ENCODE results near the gene IFT122.
"Not testable (repeated sequence)": the region's sequence is repeated elsewhere in the genome, so short reads cannot be mapped to it uniquely, and the experiment has no call there.

Gene IFT122

DNA sequence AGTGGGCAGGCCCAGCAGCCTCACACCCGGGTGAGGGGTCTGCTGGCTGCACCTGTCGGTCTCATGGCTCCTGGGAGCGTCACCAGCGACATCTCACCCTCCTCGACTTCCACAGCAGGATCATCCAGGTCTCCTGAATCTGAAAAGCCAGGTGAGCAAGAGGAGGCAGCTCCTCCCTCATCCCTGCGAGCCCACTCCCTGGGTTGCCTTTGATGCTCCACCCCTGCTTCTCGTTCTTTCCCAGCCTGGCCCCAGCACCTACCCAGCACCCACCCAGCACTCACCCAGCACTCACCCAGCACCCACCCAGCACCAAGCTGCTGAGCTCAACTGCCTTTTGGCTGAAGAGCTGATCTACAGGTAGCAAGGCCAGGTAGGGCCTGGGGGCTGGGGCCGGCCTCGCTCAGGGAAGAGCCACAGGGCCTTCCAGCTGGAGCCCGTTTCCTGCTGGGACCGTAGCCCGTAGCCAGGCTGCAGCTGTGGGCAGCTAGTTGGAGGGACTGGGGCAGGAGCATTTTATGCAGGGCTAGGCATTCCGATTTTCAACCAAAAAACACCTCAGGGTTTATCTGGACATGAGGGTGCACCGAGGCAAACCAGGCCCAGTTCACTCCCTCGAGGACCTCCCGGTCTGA, 103.2 kb downstream of the IFT122 start, which contains the start of gene H1-8:
H1-8 (plus strand) TSS at position 20 of the 635 bp plus-strand sequence; CDS start at position 64, 44 bp downstream.
- TF ChIP-seq, protein P1, sequence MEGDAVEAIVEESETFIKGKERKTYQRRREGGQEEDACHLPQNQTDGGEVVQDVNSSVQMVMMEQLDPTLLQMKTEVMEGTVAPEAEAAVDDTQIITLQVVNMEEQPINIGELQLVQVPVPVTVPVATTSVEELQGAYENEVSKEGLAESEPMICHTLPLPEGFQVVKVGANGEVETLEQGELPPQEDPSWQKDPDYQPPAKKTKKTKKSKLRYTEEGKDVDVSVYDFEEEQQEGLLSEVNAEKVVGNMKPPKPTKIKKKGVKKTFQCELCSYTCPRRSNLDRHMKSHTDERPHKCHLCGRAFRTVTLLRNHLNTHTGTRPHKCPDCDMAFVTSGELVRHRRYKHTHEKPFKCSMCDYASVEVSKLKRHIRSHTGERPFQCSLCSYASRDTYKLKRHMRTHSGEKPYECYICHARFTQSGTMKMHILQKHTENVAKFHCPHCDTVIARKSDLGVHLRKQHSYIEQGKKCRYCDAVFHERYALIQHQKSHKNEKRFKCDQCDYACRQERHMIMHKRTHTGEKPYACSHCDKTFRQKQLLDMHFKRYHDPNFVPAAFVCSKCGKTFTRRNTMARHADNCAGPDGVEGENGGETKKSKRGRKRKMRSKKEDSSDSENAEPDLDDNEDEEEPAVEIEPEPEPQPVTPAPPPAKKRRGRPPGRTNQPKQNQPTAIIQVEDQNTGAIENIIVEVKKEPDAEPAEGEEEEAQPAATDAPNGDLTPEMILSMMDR (conservative IDR thresholded peaks at IDR 0.05; ENCODE audit: low read depth, low read length) = no peak
- no peak within 1 kb of the TSS for H3K4me3 ChIP-seq (ENCODE audit: low read length)
- no peak for DNase-seq (ENCODE audit: low read depth)

DNA sequence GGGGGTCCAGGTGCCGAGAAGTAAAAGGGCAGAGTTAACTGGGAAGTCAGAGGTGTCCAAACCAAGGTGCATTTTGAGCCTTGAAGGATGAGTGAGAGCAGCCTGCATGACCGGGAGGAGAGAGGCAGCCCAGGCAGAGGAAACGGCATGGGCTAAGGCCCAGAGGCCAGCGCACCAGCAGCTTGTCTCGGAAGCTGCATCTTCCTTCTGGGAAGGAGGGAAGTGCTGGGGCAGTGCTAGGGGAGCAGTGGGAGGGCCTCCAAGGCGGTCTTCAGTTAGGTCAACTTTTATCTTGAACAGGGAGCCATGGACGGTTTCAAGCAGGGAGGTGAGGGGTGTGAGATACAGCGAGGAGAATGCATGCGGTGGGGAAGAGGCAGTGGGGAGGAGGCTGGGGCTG, 104.0 kb downstream of the IFT122 start:
- TF ChIP-seq, protein P1 (conservative IDR thresholded peaks at IDR 0.05; ENCODE audit: low read depth, low read length) = no peak
- no peak for DNase-seq (ENCODE audit: low read depth)
- no peak overlapping the region for H3K4me3 ChIP-seq (ENCODE audit: low read length)

DNA sequence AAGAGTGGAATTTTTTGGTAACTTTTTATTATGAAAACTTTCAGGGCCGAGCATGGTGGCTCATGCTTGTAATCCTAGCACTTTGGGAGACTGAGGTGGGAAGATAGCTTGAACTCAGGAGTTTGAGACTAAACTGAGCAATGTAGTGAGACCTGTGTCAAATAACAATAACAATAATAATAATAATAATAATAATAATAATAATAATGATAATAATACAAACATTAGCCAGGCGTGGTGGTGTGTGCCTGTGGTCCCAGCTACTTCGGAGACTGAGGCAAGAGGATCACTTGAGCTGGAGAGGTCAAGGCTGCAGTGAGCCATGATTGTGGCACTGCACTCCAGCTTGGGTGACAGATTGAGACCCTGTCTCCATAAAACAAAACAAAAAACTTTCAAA, 105.9 kb downstream of the IFT122 start:
- H3K4me3 ChIP-seq (ENCODE audit: low read length); DNase-seq (ENCODE audit: low read depth): not testable (repeated sequence)

DNA sequence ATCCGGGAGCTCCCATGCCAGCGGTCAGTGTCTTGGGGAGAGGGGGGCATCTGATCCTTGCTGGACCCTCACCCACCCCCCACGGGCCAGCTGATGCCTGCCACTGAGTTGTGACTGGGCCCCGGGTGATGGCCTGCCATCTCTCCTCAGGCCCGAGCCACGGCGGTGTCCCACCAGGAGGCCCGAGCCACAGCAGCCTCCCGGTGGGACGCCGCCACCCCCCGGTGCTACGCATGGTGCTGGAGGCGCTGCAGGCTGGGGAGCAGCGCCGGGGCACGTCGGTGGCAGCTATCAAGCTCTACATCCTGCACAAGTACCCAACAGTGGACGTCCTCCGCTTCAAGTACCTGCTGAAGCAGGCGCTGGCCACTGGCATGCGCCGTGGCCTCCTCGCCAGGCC, 107.2 kb downstream of the IFT122 start:
- TF ChIP-seq, protein P1 (conservative IDR thresholded peaks at IDR 0.05; ENCODE audit: low read depth, low read length) = no peak
- no peak overlapping the region for H3K4me3 ChIP-seq (ENCODE audit: low read length)
- no peak for DNase-seq (ENCODE audit: low read depth)

DNA sequence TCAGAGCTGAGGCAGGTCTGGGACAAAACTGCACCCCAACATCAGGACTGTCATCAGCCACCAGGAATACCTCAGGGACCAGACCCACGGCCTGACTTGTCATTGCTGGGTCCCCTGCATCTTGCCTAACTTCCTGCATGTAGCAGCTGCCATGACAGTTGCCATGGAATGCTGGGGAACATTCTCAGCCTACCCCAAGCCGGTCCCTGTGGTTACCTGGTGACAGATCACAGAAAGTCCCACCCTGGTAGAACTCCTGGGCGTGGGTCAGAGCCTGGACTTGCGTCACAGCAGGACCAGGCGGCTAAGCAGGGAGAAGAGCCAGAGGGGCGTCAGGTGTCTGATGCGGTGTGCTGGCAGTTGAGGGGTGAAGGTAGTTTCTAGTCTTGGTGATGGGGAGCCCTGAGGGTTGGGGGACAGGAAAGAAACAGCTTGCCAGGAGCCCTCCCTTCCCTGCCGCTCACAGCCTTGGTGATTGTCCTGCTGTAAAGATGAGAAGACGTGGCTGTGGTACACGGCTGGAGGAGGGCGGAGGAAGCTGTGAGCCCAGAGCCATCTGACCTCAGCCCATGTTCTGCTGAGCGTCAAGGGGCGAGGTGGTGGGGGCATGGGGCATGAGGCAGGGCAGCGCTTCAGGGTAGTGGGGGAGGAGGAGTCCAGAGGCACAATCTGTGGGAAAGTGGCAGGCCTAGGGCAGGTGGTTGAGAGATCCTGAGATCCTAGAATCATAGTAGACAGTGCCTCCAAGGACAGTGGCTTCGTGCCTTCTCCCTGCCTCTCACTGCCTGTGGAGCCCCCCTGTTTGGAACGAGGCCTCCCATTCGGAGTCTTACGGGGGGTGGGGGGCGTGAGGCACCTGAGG, 108.3 kb downstream of the IFT122 start:
- TF ChIP-seq, protein P1 (conservative IDR thresholded peaks at IDR 0.05; ENCODE audit: low read depth, low read length) = no peak
- H3K4me3 ChIP-seq (ENCODE audit: low read length) = no peak overlapping the region
- no peak for DNase-seq (ENCODE audit: low read depth)

DNA sequence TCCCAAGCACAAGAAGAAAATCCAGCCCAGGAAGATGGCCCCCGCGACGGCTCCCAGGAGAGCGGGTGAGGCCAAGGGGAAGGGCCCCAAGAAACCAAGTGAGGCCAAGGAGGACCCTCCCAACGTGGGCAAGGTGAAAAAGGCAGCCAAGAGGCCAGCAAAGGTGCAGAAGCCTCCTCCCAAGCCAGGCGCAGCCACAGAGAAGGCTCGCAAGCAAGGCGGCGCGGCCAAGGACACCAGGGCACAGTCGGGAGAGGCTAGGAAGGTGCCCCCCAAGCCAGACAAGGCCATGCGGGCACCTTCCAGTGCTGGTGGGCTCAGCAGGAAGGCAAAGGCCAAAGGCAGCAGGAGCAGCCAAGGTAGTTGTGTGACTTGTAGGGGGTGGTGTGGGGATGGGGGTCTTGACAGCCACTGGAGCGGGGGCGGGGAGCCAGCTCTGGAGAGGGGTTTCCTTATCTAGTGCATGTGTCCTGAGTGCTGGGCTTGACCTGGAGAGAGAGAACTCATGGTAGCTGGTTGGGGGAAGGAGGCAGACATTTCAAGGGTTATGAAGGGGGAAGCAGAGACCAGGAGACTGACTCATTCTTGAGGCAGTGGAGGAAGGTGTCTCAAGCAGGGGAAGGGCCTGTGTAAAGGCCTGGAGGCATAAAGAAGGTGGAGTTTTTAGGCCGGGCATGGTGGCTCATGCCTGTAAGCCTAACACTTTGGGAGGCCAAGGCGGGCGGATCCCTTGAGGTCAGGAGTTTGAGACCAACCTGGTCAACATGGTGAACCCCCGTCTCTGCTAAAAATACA, 109.2 kb downstream of the IFT122 start:
- TF ChIP-seq, protein P1 (conservative IDR thresholded peaks at IDR 0.05; ENCODE audit: low read depth, low read length) = no peak
- H3K4me3 ChIP-seq (ENCODE audit: low read length) = no peak overlapping the region
- no peak for DNase-seq (ENCODE audit: low read depth)

DNA sequence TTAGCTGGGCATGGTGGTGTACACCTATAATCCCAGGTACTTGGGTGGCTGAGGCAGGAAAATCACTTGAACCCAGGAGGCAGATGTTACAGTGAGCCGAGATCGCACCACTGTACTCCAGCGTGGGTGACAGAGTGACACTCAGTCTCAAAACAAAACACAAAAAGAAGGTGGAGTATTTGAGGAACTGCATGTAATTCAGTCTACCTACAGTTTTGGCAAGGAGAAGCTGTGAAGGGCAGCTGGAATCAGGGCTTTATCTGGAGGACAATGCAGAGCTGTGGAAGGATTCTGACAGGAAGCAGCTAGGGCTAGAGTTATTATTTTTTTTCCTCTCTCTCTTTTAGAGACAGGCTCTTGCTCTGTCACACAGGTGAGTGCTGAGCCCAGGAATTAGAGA, 109.8 kb downstream of the IFT122 start:
- TF ChIP-seq, protein P1 (conservative IDR thresholded peaks at IDR 0.05; ENCODE audit: low read depth, low read length) = no peak
- no peak for DNase-seq (ENCODE audit: low read depth)
- H3K4me3 ChIP-seq (ENCODE audit: low read length) = no peak overlapping the region

Measured in retinal pigment epithelial cell (primary cell).